HepG2 (cell line): ENCODE data around the gene EFCAB13. TPM values are rescaled to one million over a fixed set of nuclear protein-coding genes. Genes with fewer than 3 reads are reported as not detected.

Source experiments
- ASH2L ChIP-seq: fragments of 300-600, 200-600 bp; sonication (generic); IDR thresholded peaks from 2 replicates; pipeline ENCODE4 v1.7.0; 2017; ENCODE audit warnings: low read depth, mild to moderate bottlenecking, moderate library complexity, mixed read lengths, low read length; ENCODE audit not compliant: insufficient read length
- ATF7-NPFF ChIP-seq: sonication (generic); formaldehyde crosslinking; IDR thresholded peaks from 2 replicates; pipeline ENCODE4 v1.8.1; 2023; ENCODE audit warnings: mild to moderate bottlenecking, low read depth, missing genetic modification reagents, moderate library complexity
- BRCA1 ChIP-seq: sonication (generic); formaldehyde crosslinking; IDR thresholded peaks from 2 replicates; pipeline ENCODE4 v1.4.0; 2020; ENCODE audit warnings: missing genetic modification reagents
- CENPT ChIP-seq: sonication (generic); formaldehyde crosslinking; IDR thresholded peaks from 2 replicates; pipeline ENCODE4 v1.8.0; 2022; ENCODE audit warnings: low read depth, mild to moderate bottlenecking, moderate library complexity, missing genetic modification reagents
- ELF4 ChIP-seq: sonication (generic); formaldehyde crosslinking; IDR thresholded peaks from 2 replicates; pipeline ENCODE4 v1.5.0; 2020; ENCODE audit warnings: missing genetic modification reagents, mild to moderate bottlenecking, moderate library complexity, borderline replicate concordance
- FOXK2 ChIP-seq: fragments of 450-650 bp; IDR thresholded peaks from 2 replicates; pipeline ENCODE4 v1.6.1; 2016
- GPN1 ChIP-seq: sonication (generic); formaldehyde crosslinking; IDR thresholded peaks from 2 replicates; pipeline ENCODE4 v1.5.1; 2020; ENCODE audit warnings: missing genetic modification reagents, borderline replicate concordance
- HNF4A ChIP-seq: sonication (generic); formaldehyde crosslinking; IDR thresholded peaks from 2 replicates; pipeline ENCODE4 v1.4.0; 2020; ENCODE audit warnings: missing genetic modification reagents
- JDP2 ChIP-seq: sonication (generic); formaldehyde crosslinking; IDR thresholded peaks from 2 replicates; pipeline ENCODE4 v1.8.1; 2022; ENCODE audit warnings: missing genetic modification reagents, borderline replicate concordance
- NPAS2 ChIP-seq: sonication (generic); formaldehyde crosslinking; IDR thresholded peaks from 2 replicates; pipeline ENCODE4 v1.8.0; 2022; ENCODE audit warnings: mild to moderate bottlenecking, missing genetic modification reagents, borderline replicate concordance
- PLRG1 ChIP-seq: fragments of 450-650 bp; conservative IDR thresholded peaks from 2 replicates; pipeline ENCODE4 v1.6.1; 2016
- POLR2AphosphoS2 ChIP-seq: IDR thresholded peaks from 2 replicates; pipeline ENCODE4 v1.6.1; 2011; ENCODE audit warnings: low read depth, low read length, improper control_type of control experiment
- POLR2G ChIP-seq: fragments of 200-400 bp; formaldehyde crosslinking; IDR thresholded peaks from 2 replicates; pipeline ENCODE4 v1.6.1; 2018; ENCODE audit warnings: mild to moderate bottlenecking, low read depth, low read length, moderate library complexity
- RBAK ChIP-seq: sonication (generic); formaldehyde crosslinking; IDR thresholded peaks from 2 replicates; pipeline ENCODE4 v1.5.1; 2020; ENCODE audit warnings: mild to moderate bottlenecking, missing genetic modification reagents
- RFX5 ChIP-seq: IDR thresholded peaks from 2 replicates; pipeline ENCODE4 v1.6.1; 2011; ENCODE audit warnings: low read depth, low read length, improper control_type of control experiment
- SNAI1 ChIP-seq: sonication (generic); formaldehyde crosslinking; IDR thresholded peaks from 2 replicates; pipeline ENCODE4 v1.5.0; 2020; ENCODE audit warnings: mild to moderate bottlenecking, missing genetic modification reagents, borderline replicate concordance
- SSRP1 ChIP-seq: IDR thresholded peaks from 2 replicates; pipeline ENCODE4 v1.6.1; 2016; ENCODE audit warnings: control low read depth
- STAT5B ChIP-seq: sonication (generic); formaldehyde crosslinking; IDR thresholded peaks from 2 replicates; pipeline ENCODE4 v1.4.0; 2020; ENCODE audit warnings: missing genetic modification reagents
- TAF1 ChIP-seq: sonication (generic); formaldehyde crosslinking; IDR thresholded peaks from 2 replicates; pipeline ENCODE4 v1.4.0; 2020; ENCODE audit warnings: missing genetic modification reagents
- TEAD3 ChIP-seq: optimal IDR thresholded peaks from 2 replicates; pipeline ENCODE3; 2016; ENCODE audit warnings: borderline replicate concordance
- ZFP36L1 ChIP-seq: sonication (generic); formaldehyde crosslinking; IDR thresholded peaks from 2 replicates; pipeline ENCODE4 v1.8.0; 2022; ENCODE audit warnings: mild to moderate bottlenecking, missing genetic modification reagents, moderate library complexity
- ZNF3 ChIP-seq: IDR thresholded peaks from 2 replicates; pipeline ENCODE4 v1.7.0; 2017; ENCODE audit warnings: inconsistent platforms
- ZNF333 ChIP-seq: sonication (generic); formaldehyde crosslinking; IDR thresholded peaks from 2 replicates; pipeline ENCODE4 v1.4.0; 2020; ENCODE audit warnings: mild to moderate bottlenecking, missing genetic modification reagents, borderline replicate concordance
- polyA plus RNA-seq, 8 experiments: library from polyadenylated mRNA; depleted of rRNA in 3 of 8; stranded (reverse) in 7 of 8; unstranded in 1 of 8; fragments of >200 nt; fragmentation: Illumina TruSeq in 4 of 8; extraction: Trizol in 4 of 8; gene quantifications; 2 replicates each; pipeline versions ENCODE4 v1.2.1 to v1.2.3, GENCODE V29; 2011 to 2016; ENCODE audit warnings: low read depth in 4 of 8, missing spikeins in 1 of 8, mixed read lengths in 1 of 8; ENCODE audit not compliant: insufficient read depth in 1 of 8
- total RNA-seq, 5 experiments: library from RNA; depleted of rRNA; stranded (reverse); fragments of >200 nt; fragmentation: Illumina TruSeq; extraction: Trizol; gene quantifications; 2 replicates each; pipeline ENCODE4 v1.2.3, GENCODE V29; 2016; ENCODE audit warnings: low read depth in 1 of 5
- TF ChIP-seq, protein P1 (sequence below): sonication (generic); formaldehyde crosslinking; IDR thresholded peaks from 2 replicates; pipeline ENCODE4 v1.4.0; 2020; ENCODE audit warnings: mild to moderate bottlenecking, low read depth, missing genetic modification reagents
- TF ChIP-seq, protein P2 (sequence below): conservative IDR thresholded peaks from 2 replicates; pipeline ENCODE4 v1.6.1; 2018; ENCODE audit warnings: missing genetic modification reagents
- TF ChIP-seq, protein P3 (sequence below): sonication (generic); formaldehyde crosslinking; IDR thresholded peaks from 2 replicates; pipeline ENCODE4 v1.8.0; 2022; ENCODE audit warnings: mild to moderate bottlenecking, missing genetic modification reagents
- TF ChIP-seq, protein P4 (sequence below): sonication (generic); formaldehyde crosslinking; IDR thresholded peaks from 2 replicates; pipeline ENCODE4 v1.4.0; 2020; ENCODE audit warnings: missing genetic modification reagents, borderline replicate concordance
- TF ChIP-seq, protein P5 (sequence below): sonication (generic); formaldehyde crosslinking; IDR thresholded peaks from 2 replicates; pipeline ENCODE4 v1.4.0; 2020; ENCODE audit warnings: missing genetic modification reagents; ENCODE audit errors: not compliant biosample characterization

The EFCAB13 gene
- total and polyA plus RNA-seq, 2 of the 13 experiments (the other 11 are each of a cell fraction or from before 2014, with no cell fraction given), result 0.22 to 0.71 TPM

DNA sequence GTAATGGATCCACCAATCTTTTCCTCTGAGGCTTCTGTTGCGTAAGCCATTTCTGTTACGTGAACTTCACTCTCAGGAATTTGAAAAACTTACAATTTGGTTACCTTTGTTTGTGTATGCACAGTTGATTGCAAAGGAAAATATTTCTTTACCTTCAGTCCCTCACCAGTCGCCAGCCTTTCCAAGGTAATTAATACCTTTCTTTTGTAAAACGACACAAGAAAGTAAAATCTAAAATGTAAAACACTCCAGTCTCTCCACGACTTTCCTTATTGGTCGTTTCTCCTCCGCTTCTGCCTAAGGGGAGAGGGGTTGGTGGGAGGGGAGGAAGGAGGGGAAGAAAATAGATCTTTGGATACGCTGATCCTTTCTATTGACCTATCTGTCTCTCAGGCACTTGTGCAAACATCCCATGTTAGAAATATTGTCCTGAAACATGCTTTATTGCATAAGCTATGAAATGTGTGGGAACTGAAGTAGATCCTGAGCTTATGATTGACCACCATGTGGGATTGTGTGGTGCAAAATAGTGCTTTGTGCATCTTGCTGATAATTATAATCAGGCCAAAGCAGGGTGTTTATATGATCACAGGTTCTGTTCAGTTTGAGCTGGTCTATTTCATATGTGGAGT lies 32.4 kb upstream of the EFCAB13 start (continued):
- TF ChIP-seq, protein P1, sequence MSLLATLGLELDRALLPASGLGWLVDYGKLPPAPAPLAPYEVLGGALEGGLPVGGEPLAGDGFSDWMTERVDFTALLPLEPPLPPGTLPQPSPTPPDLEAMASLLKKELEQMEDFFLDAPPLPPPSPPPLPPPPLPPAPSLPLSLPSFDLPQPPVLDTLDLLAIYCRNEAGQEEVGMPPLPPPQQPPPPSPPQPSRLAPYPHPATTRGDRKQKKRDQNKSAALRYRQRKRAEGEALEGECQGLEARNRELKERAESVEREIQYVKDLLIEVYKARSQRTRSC (CRISPR knock-in tag), result no peak
- TF ChIP-seq FOXK2, result no peak
- TF ChIP-seq SNAI1 (CRISPR knock-in tag), result no peak
- no peak for TF ChIP-seq ZNF333
- no peak; the same call in 1 of the 2 replicates for TF ChIP-seq JDP2 (CRISPR knock-in tag)
- TF ChIP-seq ZNF3 (CRISPR knock-in tag), result no peak
- no peak for TF ChIP-seq CENPT (CRISPR knock-in tag)
- no peak for TF ChIP-seq ELF4 (CRISPR knock-in tag)
- no peak for TF ChIP-seq ZFP36L1 (CRISPR knock-in tag)
- TF ChIP-seq, protein P2, sequence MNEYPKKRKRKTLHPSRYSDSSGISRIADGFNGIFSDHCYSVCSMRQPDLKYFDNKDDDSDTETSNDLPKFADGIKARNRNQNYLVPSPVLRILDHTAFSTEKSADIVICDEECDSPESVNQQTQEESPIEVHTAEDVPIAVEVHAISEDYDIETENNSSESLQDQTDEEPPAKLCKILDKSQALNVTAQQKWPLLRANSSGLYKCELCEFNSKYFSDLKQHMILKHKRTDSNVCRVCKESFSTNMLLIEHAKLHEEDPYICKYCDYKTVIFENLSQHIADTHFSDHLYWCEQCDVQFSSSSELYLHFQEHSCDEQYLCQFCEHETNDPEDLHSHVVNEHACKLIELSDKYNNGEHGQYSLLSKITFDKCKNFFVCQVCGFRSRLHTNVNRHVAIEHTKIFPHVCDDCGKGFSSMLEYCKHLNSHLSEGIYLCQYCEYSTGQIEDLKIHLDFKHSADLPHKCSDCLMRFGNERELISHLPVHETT, result no peak
- TF ChIP-seq, protein P3, sequence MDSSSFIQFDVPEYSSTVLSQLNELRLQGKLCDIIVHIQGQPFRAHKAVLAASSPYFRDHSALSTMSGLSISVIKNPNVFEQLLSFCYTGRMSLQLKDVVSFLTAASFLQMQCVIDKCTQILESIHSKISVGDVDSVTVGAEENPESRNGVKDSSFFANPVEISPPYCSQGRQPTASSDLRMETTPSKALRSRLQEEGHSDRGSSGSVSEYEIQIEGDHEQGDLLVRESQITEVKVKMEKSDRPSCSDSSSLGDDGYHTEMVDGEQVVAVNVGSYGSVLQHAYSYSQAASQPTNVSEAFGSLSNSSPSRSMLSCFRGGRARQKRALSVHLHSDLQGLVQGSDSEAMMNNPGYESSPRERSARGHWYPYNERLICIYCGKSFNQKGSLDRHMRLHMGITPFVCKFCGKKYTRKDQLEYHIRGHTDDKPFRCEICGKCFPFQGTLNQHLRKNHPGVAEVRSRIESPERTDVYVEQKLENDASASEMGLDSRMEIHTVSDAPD (CRISPR knock-in tag), result no peak
- TF ChIP-seq RBAK (CRISPR knock-in tag), result no peak
- no peak for TF ChIP-seq TAF1 (CRISPR knock-in tag)
- peak; percentile 62 for TF ChIP-seq HNF4A (CRISPR knock-in tag)
- TF ChIP-seq, protein P4, sequence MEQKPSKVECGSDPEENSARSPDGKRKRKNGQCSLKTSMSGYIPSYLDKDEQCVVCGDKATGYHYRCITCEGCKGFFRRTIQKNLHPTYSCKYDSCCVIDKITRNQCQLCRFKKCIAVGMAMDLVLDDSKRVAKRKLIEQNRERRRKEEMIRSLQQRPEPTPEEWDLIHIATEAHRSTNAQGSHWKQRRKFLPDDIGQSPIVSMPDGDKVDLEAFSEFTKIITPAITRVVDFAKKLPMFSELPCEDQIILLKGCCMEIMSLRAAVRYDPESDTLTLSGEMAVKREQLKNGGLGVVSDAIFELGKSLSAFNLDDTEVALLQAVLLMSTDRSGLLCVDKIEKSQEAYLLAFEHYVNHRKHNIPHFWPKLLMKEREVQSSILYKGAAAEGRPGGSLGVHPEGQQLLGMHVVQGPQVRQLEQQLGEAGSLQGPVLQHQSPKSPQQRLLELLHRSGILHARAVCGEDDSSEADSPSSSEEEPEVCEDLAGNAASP, result peak; percentile 38; the same call in 1 of the 2 replicates
- TF ChIP-seq BRCA1 (CRISPR knock-in tag), result no peak
- TF ChIP-seq ATF7-NPFF (CRISPR knock-in tag), result no peak
- TF ChIP-seq NPAS2 (CRISPR knock-in tag), result no peak
- TF ChIP-seq TEAD3 (CRISPR knock-in tag), result no peak
- TF ChIP-seq GPN1, result no peak
- no peak for TF ChIP-seq SSRP1 (CRISPR knock-in tag)
- TF ChIP-seq, protein P5, sequence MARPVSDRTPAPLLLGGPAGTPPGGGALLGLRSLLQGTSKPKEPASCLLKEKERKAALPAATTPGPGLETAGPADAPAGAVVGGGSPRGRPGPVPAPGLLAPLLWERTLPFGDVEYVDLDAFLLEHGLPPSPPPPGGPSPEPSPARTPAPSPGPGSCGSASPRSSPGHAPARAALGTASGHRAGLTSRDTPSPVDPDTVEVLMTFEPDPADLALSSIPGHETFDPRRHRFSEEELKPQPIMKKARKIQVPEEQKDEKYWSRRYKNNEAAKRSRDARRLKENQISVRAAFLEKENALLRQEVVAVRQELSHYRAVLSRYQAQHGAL (CRISPR knock-in tag), result no peak
- TF ChIP-seq STAT5B (CRISPR knock-in tag), result no peak
- no peak for TF ChIP-seq POLR2G
- TF ChIP-seq RFX5, result no peak
- TF ChIP-seq POLR2AphosphoS2, result no peak
- no peak for TF ChIP-seq PLRG1
- TF ChIP-seq ASH2L, result peak; percentile 56
